SKM-1 (cell line): ENCODE measurements around the gene OR2G2.

Experiments
- DNase-seq: peaks from one replicate; lab custom pipeline; 2025; ENCODE audit not compliant: unreplicated experiment; lab: John Stamatoyannopoulos, UW

The OR2G2 gene

GRCh38 chr1:247588060-247588459 is at the start of gene OR2G2:
Gene OR2G2, plus strand, starts transcription at chr1:247588360. Its CDS starts 0 bp downstream, at chr1:247588360.
- DNase-seq: no peak

GRCh38 chr1:247538561-247538960 is 49.6 kb upstream of the OR2G2 start:
- no peak for DNase-seq

GRCh38 chr1:247539215-247539614 is 48.9 kb upstream of the OR2G2 start:
- DNase-seq: no peak

- no peak for DNase-seq
Measured at GRCh38 chr1:247540581-247540980, 47.6 kb upstream of the OR2G2 start.

- peak; percentile 29 for DNase-seq
Measured at GRCh38 chr1:247542811-247543210, 45.3 kb upstream of the OR2G2 start.

GRCh38 chr1:247548092-247548491 is 40.1 kb upstream of the OR2G2 start:
- DNase-seq: no peak

- peak; percentile 23 for DNase-seq
Measured at GRCh38 chr1:247548769-247549182, 39.4 kb upstream of the OR2G2 start, which contains the start of gene GCSAML. Gene GCSAML, plus strand, starts transcription at chr1:247549134. Its CDS starts 58 bp downstream, at chr1:247549192.

- DNase-seq: no peak
Measured at GRCh38 chr1:247551721-247552120, 36.4 kb upstream of the OR2G2 start.

- no peak for DNase-seq
Measured at GRCh38 chr1:247552231-247552630, 35.9 kb upstream of the OR2G2 start.

GRCh38 chr1:247557926-247558674 is 30.1 kb upstream of the OR2G2 start:
- no peak for DNase-seq

- no peak for DNase-seq
Measured at GRCh38 chr1:247561711-247562110, 26.4 kb upstream of the OR2G2 start.

- DNase-seq: no peak
Measured at GRCh38 chr1:247562198-247562597, 26.0 kb upstream of the OR2G2 start.

GRCh38 chr1:247574236-247574635 is 13.9 kb upstream of the OR2G2 start:
- DNase-seq: no peak

GRCh38 chr1:247574664-247575063 is 13.5 kb upstream of the OR2G2 start:
- DNase-seq: no peak

- DNase-seq: peak; percentile 83
Measured at GRCh38 chr1:247576514-247576913, 11.6 kb upstream of the OR2G2 start.

GRCh38 chr1:247578946-247579460 is 9.2 kb upstream of the OR2G2 start:
- DNase-seq: no peak

GRCh38 chr1:247605286-247605685 is 17.1 kb downstream of the OR2G2 start, which contains the start of gene OR2G3:
Gene OR2G3, plus strand, starts transcription at chr1:247605586. Its CDS starts 0 bp downstream, at chr1:247605586.
- no peak for DNase-seq

GRCh38 chr1:247613405-247613804 is 25.2 kb downstream of the OR2G2 start:
- no peak for DNase-seq

- no peak for DNase-seq
Measured at GRCh38 chr1:247614625-247615024, 26.5 kb downstream of the OR2G2 start.

GRCh38 chr1:247627951-247628350 is 39.8 kb downstream of the OR2G2 start:
- DNase-seq: no peak

- no peak for DNase-seq
Measured at GRCh38 chr1:247638011-247638410, 49.9 kb downstream of the OR2G2 start.

GRCh38 chr1:247638781-247639180 is 50.6 kb downstream of the OR2G2 start:
- no peak for DNase-seq
